Measurements from ENCODE around the gene TMEM150C.

- TF ChIP-seq CTCF (IDR thresholded peaks at IDR 0.05): no peak
- TF ChIP-seq POLR2A (IDR thresholded peaks at IDR 0.05): no peak
Observed at GRCh38 chr4:82528074-82528473, 33.7 kb downstream of the TMEM150C start.
